ENCODE measurements around the gene GGTLC1.
"Not testable (repeated sequence)": the region's sequence is repeated elsewhere in the genome, so short reads cannot be mapped to it uniquely, and the experiment has no call there.

GRCh38 chr20:23985790-23986225 lies 2.8 kb downstream of the GGTLC1 start:
- not testable (repeated sequence) for TF ChIP-seq EZH2 (IDR thresholded peaks at IDR 0.05; ENCODE audit: low read length, unreplicated experiment); CTCF (conservative IDR thresholded peaks at IDR 0.05; ENCODE audit: low read depth, low read length); EZH2phosphoT487 (IDR thresholded peaks at IDR 0.05; ENCODE audit: borderline replicate concordance, low read length)
